ENCODE measurements around the gene CWC27.

- TF ChIP-seq CTCF (IDR thresholded peaks at IDR 0.05) (no peak), POLR2AphosphoS5 (IDR thresholded peaks at IDR 0.05) (no peak), POLR2A (IDR thresholded peaks at IDR 0.05; ENCODE audit: low read depth) (no peak)
Observed at GRCh38 chr5:65013166-65013565, 244.4 kb downstream of the CWC27 start.

Data from esophagus muscularis mucosa (tissue), 3 donors.